ENCODE data around the gene SDK2.
"Not testable (repeated sequence)": the region's sequence is repeated elsewhere in the genome, so short reads cannot be mapped to it uniquely, and the experiment has no call there.

Gene SDK2

DNA sequence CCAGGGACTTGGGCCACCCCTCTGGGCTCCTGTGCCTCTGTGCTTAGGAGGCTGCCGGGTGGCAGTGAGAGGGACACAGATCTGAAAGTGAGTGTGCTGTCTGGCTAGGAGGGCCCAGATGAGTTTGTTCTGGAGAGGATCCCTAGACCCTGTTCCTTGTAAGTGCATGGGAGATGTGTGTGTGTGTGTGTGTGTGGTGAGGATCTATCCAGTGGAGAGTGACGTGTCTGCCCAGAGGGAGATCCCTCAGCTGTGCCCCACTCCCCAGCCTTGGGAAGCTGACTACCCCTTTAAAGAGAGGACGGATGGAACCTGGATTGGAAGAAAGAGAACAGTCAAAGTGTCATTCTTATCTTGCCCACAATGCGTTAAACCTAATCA is 306.9 kb downstream of the SDK2 start:
- DNase-seq (ENCODE audit: low read depth in 4 of 4, low spot score in 1 of 4), result no peak

DNA sequence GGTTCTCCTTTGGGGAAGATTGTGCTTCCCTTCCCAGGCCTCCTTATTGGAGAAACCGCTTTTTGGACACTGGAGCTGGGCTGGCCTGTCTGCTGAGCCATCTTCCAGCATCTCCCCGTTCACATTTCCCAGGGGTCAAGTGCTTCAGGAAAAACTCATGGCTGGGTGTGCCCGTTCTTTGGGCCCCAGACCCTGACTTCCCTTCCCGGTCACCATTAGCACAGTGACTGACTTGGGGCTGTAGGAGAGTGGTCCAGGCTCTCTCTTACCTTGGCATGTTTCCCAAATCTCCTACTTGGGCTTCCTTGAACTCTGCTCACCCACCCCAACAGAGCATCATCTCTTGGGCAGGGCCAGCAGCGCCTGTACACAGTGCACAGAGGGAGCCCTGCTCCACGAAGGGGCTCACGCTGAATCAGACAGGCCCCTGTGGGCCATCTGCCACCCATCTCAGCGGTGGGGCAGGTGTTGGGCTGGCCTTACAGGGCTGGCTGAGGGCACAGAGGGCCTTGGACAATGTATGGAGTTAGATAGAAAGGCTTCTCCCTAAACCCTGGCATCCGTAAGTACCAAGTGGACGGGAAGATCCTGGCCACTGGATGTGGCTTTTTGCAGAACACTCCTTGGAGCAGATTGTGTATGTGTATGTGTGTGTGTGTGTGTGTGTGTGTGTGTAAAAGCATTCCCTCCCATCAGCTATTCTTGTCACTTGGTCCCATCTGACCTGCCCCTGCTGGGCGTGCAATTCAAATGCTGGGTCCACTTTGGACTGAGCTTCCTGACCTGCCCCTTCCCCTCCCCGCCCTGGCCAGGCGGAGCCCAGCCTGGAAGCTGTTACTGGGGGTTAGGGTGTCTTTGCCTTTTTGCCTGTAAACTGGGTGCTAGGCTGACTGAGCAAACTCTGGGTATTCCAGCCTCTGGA is 307.6 kb downstream of the SDK2 start:
- DNase-seq (ENCODE audit: low read depth in 4 of 4, low spot score in 1 of 4), result no peak

DNA sequence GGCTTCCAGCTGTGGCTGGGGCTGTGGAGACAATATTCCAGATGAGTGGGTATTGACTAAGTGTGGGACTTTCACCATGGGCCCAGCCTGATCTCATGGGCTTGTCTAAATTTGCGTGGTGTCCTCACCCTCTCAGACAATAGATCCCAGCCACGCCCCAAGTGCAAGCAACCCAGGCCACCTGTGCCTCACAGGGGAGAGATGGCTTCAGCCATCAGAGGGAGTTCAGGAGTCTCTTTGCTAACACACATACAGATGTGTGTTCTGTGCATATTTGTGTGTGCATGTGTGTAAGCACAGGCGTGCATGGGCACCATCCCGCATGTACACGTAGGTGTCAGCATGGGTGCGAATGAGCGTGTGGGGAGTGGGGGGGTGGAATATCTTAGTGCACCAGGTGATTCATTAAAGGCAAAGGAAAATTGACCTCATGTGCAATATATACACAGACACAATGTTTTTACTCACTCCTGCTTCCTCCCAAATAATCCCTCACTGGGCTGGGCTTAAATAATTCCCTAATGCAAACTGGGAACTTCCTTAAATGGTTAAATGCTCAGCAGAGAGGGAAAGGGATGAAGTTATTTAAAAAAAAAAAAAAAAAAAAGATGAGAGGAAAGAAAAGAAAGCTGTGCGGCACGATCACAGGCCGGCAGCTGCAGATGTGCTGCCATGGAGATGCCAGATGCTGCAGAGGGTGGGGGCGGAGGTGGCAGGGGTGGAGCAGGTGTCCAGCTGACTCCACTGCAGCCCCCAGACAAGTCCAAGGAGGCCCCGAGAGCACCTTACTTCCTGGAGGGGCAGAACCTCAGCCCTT is 308.4 kb downstream of the SDK2 start:
- DNase-seq (ENCODE audit: low read depth in 4 of 4, low spot score in 1 of 4), result no peak

DNA sequence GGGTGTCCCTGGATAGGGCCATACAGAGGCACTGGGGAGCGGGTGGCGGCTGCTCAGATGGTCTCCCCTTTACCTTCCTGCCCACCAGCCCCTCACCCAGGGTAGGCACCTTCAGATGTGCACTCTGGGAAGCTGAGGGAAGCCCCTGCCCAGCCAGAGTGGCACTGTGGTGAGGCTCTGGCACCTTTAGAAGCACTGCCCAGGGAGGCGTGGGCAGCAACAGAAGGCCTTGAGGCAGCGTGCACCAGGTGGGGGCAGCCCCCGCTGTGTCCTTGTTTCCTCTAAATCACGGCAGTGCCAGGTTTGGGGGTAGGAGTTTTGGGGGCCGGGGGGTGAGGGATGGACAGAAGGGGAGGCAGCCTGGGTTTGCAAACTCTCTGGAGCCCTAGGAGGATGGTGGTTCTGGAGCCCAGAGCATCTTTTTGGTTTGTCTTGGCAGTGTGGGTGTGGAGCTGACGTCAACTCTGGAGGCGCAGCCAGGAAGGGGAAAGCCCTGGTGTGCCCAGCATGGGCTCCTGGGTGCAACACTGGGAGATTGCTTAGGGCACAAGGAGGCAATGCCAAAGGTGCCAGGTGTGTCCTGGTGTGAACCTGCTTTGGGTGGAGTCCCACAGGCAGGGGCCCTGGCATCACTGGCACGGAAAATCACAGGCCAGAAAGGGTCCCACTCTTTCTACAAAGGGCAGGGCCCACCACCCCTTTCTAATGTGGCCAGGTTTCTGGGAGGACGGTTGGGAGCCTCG is 309.3 kb downstream of the SDK2 start:
- DNase-seq (ENCODE audit: low read depth in 4 of 4, low spot score in 1 of 4), result no peak

DNA sequence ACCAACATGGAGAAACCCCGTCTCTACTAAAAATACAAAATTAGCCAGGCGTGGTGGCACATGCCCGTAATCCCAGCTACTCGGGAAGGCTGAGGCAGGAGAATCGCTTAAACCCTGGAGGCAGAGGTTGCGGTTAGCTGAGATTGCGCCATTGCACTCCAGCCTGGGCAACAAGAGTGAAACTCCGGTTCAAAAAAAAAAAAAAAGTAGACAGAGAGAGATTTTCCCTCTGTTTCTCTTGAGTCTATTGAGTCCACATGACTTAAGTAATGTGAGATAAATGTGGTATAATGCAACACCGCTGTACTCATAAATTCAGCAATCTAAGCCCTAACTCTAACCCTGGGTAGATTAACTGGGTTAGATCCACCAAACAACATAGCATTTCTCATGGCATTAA is 310.8 kb downstream of the SDK2 start:
- DNase-seq (ENCODE audit: low read depth in 4 of 4, low spot score in 1 of 4), result not testable (repeated sequence)

DNA sequence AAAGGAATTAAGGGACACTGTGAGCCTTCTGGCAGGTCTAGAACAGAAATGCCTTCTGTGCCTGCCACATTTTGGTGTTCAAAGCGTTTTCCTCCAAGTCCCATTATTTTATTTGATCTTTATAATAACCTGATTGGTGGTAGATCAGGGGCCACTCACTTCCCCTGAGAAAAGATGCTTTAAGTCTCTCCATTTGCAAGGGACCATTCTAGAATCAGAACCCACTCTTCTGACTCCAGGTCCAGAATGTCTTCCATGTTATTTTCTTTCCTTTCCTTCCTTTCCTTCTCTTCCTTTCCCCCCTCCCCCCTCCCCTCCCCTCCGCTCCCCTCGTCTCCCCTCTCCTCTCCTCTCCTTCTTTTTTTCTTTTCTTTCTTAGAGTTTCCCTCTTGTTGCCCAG is 313.2 kb downstream of the SDK2 start:
- no peak for DNase-seq (ENCODE audit: low read depth in 4 of 4, low spot score in 1 of 4)

DNA sequence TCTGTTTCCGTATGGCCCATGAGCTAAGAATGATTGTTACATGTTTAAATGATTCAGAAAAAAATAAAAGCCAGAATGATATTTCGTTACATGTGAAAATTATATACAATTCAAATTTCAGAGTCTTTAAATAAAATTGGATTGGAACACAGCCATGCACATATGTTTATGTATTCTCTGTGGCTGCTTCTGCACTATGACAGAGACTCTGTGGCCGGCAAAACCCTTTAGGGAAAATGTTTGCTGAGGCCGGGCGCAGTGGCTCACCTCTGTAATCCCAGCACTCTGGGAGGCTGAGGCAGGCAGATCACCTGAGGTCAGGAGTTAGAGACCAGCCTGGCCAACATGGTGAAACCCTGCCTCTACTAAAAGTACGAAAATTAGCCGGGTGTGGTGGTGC is 316.6 kb downstream of the SDK2 start:
- no peak for DNase-seq (ENCODE audit: low read depth in 4 of 4, low spot score in 1 of 4)

DNA sequence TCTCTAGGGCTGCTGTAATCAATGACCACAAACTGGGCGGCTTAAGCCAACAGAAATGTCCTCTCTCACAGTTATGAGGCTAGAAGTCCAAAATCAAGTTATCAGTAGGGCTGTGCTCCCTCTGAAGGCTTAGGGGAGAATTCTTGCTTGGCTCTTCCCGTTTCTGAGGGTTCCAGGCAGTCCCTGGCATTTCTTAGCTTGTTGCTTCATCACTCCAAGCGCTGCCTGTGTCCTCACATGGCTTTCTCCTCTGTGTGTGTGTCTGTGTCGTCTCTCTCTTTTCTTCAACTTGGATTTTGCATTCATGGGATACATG is 318.8 kb downstream of the SDK2 start:
- no peak for DNase-seq (ENCODE audit: low read depth in 4 of 4, low spot score in 1 of 4)

DNA sequence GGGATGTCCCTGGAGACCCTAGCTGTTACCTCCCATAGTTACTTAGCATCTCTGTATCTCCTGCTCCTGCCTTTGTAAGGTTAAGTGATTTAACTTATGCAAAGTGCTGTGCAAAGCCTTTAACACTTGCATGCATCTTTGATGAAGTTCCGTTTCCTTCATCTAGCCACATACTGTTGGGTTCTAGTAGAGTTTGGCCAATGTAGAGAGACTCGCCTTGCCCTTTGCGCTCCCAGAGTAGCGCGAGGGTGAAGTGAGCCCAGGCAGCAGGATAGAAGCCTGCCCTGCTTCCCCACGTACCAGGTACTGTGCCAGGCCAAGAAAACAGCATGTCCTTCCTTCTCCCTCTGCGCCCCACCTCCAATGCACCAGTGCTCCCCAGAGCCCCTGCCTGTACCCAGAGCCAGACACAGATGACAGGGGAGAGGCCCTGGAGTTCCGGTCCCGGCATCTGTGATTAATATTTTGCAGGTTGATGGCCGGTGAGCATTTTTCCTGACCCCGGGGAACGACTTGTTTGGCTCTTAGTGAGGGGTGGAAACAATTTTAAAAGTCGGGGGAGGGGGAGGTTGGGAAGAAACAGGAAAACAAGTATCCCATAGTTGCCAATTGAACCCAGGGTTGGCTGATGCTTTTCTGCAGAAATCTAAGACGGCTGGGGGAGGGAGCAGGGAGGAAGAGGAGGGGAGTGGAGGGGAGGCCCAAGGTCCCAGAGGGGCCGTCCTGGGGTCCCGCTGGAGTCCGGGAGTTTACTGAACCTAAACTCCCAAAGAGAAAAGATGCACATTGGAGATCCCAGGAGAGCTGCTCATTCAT is 319.3 kb downstream of the SDK2 start:
- DNase-seq (ENCODE audit: low read depth in 4 of 4, low spot score in 1 of 4), result no peak

GRCh38 chr17:73324160-73324475 is 320.1 kb downstream of the SDK2 start:
- no peak for DNase-seq (ENCODE audit: low read depth in 4 of 4, low spot score in 1 of 4)

DNA sequence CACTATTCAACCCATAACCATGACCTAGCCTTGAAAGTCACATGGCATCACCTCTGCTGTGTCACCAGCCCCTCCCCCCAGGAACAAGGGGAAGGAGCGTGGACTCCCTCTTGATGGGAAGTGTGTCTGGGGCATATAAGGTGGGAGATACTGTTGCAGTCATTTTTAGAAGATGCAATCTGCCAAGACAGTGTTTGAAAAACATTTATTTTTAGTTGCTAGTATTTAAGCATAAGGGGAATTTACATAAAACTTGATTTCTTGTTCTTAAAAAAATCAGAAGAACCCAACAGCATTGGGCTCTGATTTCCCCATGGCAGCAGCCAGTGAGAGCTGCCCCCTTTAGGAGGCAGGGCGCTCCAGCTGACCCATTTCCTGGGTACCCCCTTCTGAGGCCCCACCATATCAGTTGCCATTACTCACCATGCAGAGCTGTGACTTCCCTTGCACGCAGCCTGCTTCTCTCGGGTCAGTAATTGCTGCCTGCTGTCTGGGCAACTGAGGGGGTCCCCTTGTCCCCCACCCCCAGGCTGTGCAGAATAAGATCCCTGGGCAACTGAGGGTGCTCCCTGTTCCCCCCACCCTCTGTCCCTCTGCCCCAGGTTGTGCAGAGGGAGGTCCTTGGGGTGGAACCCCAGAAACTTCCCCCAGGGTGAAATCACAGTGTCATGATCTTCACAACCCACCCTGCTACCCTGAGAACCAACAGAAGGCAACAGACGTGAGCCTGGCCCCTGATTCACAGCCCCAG is 320.7 kb downstream of the SDK2 start:
- DNase-seq (ENCODE audit: low read depth in 4 of 4, low spot score in 1 of 4), result no peak

GRCh38 chr17:73320601-73321264 is 323.5 kb downstream of the SDK2 start:
- DNase-seq (ENCODE audit: low read depth in 4 of 4, low spot score in 1 of 4), result no peak

- DNase-seq (ENCODE audit: low read depth in 4 of 4, low spot score in 1 of 4), result no peak
Measured at GRCh38 chr17:73319766-73320165, 324.5 kb downstream of the SDK2 start.

DNA sequence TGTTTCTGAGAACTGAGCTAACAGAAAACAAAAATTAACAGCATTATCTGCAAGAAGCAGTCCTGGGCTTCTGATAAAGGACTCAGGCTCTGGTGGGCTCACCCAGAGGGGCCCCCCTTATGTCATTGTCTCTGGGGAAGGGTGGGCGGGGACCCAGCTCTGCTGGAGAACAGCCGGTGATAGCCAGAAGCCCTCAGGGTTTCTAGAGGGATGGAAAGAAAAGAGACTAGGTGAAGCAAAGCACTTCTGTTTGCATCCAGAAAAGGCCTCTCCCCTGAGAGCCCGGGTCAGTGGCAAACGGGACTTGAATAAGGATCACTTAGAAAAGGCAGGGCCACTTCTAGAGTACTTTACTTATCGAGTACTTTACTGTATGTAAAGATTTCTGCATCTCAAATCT is 325.4 kb downstream of the SDK2 start:
- no peak for DNase-seq (ENCODE audit: low read depth in 4 of 4, low spot score in 1 of 4)

DNA sequence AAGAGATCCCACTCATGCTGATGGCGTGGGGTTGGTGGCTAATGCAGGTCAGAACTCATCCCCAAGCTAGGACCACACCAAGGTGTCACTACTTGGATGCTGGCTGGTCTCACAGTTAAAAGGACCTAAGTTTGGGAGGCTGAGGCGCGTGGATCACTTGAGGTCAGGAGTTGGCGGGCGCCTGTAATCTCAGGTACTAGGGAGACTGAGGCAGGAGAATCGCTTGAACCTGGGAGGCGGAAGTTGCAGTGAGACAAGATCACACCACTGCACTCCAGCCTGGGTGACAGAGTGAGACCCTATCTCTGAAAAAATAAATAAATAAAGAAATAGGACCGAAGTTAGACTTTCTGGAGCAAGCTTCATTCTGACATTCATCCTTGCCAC is 325.8 kb downstream of the SDK2 start:
- no peak for DNase-seq (ENCODE audit: low read depth in 4 of 4, low spot score in 1 of 4)

GRCh38 chr17:73317513-73318426 is 326.5 kb downstream of the SDK2 start:
- no peak for DNase-seq (ENCODE audit: low read depth in 4 of 4, low spot score in 1 of 4)

- DNase-seq (ENCODE audit: low read depth in 4 of 4, low spot score in 1 of 4), result no peak
Measured at GRCh38 chr17:73316919-73317505, 327.2 kb downstream of the SDK2 start.

GRCh38 chr17:73315471-73315870 is 328.8 kb downstream of the SDK2 start:
- DNase-seq (ENCODE audit: low read depth in 4 of 4, low spot score in 1 of 4), result no peak

Measured in stimulated activated CD4-positive, alpha-beta T cell treated with anti-CD3 and anti-CD28 coated beads, Interleukin-1b, Interleukin-23, amount 100 ng/mL, for 24 hours (primary cell).